ENCODE data around the gene PLEKHM3.

DNA sequence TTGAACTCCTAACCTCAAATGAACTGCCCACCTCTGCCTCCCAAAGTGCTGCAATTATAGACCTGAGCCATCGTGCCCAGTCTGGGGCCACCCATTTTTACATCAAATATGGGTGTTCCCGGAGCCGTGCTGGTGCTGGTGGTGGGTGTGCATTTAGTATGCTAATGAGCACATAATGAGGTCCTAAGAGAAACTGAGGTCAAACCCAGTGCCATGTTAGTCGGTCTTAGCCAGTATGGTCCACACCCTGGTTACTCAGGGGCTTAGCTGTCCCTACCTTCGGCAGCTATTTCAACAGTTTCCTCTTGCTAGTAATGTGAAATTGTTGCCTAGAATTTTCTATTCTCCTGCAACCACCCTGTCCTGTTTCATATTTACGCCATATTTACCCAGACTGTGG is 217.2 kb downstream of the PLEKHM3 start:
- no peak for TF ChIP-seq MAFK (IDR thresholded peaks at IDR 0.05; ENCODE audit: partially characterized antibody)
- TF ChIP-seq, protein P1, sequence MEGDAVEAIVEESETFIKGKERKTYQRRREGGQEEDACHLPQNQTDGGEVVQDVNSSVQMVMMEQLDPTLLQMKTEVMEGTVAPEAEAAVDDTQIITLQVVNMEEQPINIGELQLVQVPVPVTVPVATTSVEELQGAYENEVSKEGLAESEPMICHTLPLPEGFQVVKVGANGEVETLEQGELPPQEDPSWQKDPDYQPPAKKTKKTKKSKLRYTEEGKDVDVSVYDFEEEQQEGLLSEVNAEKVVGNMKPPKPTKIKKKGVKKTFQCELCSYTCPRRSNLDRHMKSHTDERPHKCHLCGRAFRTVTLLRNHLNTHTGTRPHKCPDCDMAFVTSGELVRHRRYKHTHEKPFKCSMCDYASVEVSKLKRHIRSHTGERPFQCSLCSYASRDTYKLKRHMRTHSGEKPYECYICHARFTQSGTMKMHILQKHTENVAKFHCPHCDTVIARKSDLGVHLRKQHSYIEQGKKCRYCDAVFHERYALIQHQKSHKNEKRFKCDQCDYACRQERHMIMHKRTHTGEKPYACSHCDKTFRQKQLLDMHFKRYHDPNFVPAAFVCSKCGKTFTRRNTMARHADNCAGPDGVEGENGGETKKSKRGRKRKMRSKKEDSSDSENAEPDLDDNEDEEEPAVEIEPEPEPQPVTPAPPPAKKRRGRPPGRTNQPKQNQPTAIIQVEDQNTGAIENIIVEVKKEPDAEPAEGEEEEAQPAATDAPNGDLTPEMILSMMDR (IDR thresholded peaks at IDR 0.05): no peak
- TF ChIP-seq, protein P2, sequence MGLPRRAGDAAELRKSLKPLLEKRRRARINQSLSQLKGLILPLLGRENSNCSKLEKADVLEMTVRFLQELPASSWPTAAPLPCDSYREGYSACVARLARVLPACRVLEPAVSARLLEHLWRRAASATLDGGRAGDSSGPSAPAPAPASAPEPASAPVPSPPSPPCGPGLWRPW (IDR thresholded peaks at IDR 0.05): no peak
- no peak for TF ChIP-seq EP300 (IDR thresholded peaks at IDR 0.05)
- no peak for TF ChIP-seq MAZ (IDR thresholded peaks at IDR 0.05; ENCODE audit: borderline replicate concordance, low read depth, low read length)
- no peak for TF ChIP-seq GATA3 (IDR thresholded peaks at IDR 0.05; ENCODE audit: borderline replicate concordance)
- TF ChIP-seq, protein P3, sequence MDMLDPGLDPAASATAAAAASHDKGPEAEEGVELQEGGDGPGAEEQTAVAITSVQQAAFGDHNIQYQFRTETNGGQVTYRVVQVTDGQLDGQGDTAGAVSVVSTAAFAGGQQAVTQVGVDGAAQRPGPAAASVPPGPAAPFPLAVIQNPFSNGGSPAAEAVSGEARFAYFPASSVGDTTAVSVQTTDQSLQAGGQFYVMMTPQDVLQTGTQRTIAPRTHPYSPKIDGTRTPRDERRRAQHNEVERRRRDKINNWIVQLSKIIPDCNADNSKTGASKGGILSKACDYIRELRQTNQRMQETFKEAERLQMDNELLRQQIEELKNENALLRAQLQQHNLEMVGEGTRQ (IDR thresholded peaks at IDR 0.05): no peak
- TF ChIP-seq NPAS2 (CRISPR knock-in tag; IDR thresholded peaks at IDR 0.05; ENCODE audit: borderline replicate concordance): no peak
- no peak for TF ChIP-seq JUNB (IDR thresholded peaks at IDR 0.05)
- TF ChIP-seq, protein P4, sequence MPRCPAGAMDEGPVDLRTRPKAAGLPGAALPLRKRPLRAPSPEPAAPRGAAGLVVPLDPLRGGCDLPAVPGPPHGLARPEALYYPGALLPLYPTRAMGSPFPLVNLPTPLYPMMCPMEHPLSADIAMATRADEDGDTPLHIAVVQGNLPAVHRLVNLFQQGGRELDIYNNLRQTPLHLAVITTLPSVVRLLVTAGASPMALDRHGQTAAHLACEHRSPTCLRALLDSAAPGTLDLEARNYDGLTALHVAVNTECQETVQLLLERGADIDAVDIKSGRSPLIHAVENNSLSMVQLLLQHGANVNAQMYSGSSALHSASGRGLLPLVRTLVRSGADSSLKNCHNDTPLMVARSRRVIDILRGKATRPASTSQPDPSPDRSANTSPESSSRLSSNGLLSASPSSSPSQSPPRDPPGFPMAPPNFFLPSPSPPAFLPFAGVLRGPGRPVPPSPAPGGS (IDR thresholded peaks at IDR 0.05): no peak

All from A549 (cell line).